ENCODE results near the gene TNPO3. TPM values are rescaled to one million over a fixed set of nuclear protein-coding genes. Genes with fewer than 3 reads are reported as not detected.

The TNPO3 gene
- total and polyA plus RNA-seq, 10 of the 15 experiments (the other 5 are each of a cell fraction or from before 2014, with no cell fraction given) = 17.6 to 91.8 (median 65.9) TPM

DNA sequence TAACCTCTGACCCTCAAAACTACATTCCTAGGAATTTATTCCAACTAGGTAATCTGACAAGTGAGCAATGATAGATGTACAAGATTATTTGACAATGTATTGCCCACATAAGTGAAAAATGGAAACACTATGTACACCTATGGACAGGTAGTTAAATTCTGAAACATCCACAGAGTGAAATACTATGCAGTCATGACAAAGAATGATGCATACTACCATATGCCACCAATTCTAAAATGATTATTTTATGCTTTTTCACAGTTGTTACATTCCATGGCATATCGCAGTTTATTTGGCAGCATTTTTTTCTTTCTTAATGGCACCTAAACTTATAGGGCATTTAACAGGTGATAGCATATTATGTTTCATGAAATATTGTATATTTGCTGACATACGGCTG, 20.1 kb upstream of the TNPO3 start:
- no peak overlapping the region for H3K9ac ChIP-seq (ENCODE audit: control insufficient read depth, insufficient read depth, low read length)
- intact Hi-C loops (cut with micrococcal nuclease; ENCODE audit: unreplicated experiment) = no loop called here
- in situ Hi-C loops (cut with MboI) = no loop called here
- no peak for ATAC-seq
- ChIA-PET RAD21 (ENCODE audit: unreplicated experiment) (interaction anchor here (1.4 to 2.0 kb wide), 2 partner anchors 10 to 95 kb away, joined by 4 to 7 read pairs; no protein-coding TSS in a partner anchor), POLR2A (interaction anchor here (0.8 kb wide), 1 partner anchor 10 kb away, joined by 3 read pairs; no protein-coding TSS in a partner anchor), SMC1A (ENCODE audit: uncharacterized antibody, unreplicated experiment) (no interaction called here), CTCF (no interaction called here)
- 96% methylated on average over 2 of the region's 2 CpGs for WGBS (ENCODE audit: insufficient coverage, insufficient replicate concordance, low lambda C conversion rate, missing lambda C conversion rate)
- DNase-seq (ENCODE audit: low read depth, low spot score) = no peak
- no TSS peak for BruUV-seq (replicated peaks)
- FAIRE-seq = no peak
- no peaks in the 10 kb centered on the region for H3K36me3 ChIP-seq (ENCODE audit: control insufficient read depth in 2 of 2, insufficient read depth in 2 of 2, low read length in 1 of 2)
- no peaks in the 10 kb centered on the region for H3K79me2 ChIP-seq (ENCODE audit: control insufficient read depth, insufficient read depth, low read length)
- no peaks in the 10 kb centered on the region for H3K27me3 ChIP-seq (replicated peaks in 1 of 2; ENCODE audit: control insufficient read depth in 2 of 2, insufficient read depth in 2 of 2, low read length in 1 of 2)
- no peak overlapping the region for H3K4me2 ChIP-seq (ENCODE audit: control insufficient read depth, insufficient read depth)
- H3K4me3 ChIP-seq = no peak overlapping the region
- H3K4me1 ChIP-seq (ENCODE audit: control insufficient read depth, insufficient read depth, low read length) = peaks cover 22% of the 10 kb centered on the region
- no peaks in the 10 kb centered on the region; the same call in 1 of the 3 replicates for H3K9me3 ChIP-seq (replicated peaks; ENCODE audit: control insufficient read depth, insufficient read depth, low read length)
- H3K27ac ChIP-seq (ENCODE audit: control insufficient read depth, insufficient read depth) = no peak overlapping the region
- no peak overlapping the region for H2AFZ ChIP-seq (ENCODE audit: control insufficient read depth, low read depth, low read length)
- H4K20me1 ChIP-seq (ENCODE audit: control insufficient read depth, insufficient read depth) = no peaks in the 10 kb centered on the region
- TF ChIP-seq TCF3 (IDR thresholded peaks at IDR 0.05; ENCODE audit: borderline replicate concordance, insufficient read depth, low read depth, low read length) = no peak
- no peak for TF ChIP-seq TBL1XR1 (IDR thresholded peaks at IDR 0.05; ENCODE audit: low read depth, low read length)
- no peak for TF ChIP-seq NFIC (IDR thresholded peaks at IDR 0.05; ENCODE audit: low read depth, low read length)
- no peak for TF ChIP-seq GATAD2B (conservative IDR thresholded peaks at IDR 0.05; ENCODE audit: low read depth)
- TF ChIP-seq, protein P1, sequence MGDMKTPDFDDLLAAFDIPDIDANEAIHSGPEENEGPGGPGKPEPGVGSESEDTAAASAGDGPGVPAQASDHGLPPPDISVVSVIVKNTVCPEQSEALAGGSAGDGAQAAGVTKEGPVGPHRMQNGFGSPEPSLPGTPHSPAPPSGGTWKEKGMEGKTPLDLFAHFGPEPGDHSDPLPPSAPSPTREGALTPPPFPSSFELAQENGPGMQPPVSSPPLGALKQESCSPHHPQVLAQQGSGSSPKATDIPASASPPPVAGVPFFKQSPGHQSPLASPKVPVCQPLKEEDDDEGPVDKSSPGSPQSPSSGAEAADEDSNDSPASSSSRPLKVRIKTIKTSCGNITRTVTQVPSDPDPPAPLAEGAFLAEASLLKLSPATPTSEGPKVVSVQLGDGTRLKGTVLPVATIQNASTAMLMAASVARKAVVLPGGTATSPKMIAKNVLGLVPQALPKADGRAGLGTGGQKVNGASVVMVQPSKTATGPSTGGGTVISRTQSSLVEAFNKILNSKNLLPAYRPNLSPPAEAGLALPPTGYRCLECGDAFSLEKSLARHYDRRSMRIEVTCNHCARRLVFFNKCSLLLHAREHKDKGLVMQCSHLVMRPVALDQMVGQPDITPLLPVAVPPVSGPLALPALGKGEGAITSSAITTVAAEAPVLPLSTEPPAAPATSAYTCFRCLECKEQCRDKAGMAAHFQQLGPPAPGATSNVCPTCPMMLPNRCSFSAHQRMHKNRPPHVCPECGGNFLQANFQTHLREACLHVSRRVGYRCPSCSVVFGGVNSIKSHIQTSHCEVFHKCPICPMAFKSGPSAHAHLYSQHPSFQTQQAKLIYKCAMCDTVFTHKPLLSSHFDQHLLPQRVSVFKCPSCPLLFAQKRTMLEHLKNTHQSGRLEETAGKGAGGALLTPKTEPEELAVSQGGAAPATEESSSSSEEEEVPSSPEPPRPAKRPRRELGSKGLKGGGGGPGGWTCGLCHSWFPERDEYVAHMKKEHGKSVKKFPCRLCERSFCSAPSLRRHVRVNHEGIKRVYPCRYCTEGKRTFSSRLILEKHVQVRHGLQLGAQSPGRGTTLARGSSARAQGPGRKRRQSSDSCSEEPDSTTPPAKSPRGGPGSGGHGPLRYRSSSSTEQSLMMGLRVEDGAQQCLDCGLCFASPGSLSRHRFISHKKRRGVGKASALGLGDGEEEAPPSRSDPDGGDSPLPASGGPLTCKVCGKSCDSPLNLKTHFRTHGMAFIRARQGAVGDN (IDR thresholded peaks at IDR 0.05) = no peak
- TF ChIP-seq, protein P2, sequence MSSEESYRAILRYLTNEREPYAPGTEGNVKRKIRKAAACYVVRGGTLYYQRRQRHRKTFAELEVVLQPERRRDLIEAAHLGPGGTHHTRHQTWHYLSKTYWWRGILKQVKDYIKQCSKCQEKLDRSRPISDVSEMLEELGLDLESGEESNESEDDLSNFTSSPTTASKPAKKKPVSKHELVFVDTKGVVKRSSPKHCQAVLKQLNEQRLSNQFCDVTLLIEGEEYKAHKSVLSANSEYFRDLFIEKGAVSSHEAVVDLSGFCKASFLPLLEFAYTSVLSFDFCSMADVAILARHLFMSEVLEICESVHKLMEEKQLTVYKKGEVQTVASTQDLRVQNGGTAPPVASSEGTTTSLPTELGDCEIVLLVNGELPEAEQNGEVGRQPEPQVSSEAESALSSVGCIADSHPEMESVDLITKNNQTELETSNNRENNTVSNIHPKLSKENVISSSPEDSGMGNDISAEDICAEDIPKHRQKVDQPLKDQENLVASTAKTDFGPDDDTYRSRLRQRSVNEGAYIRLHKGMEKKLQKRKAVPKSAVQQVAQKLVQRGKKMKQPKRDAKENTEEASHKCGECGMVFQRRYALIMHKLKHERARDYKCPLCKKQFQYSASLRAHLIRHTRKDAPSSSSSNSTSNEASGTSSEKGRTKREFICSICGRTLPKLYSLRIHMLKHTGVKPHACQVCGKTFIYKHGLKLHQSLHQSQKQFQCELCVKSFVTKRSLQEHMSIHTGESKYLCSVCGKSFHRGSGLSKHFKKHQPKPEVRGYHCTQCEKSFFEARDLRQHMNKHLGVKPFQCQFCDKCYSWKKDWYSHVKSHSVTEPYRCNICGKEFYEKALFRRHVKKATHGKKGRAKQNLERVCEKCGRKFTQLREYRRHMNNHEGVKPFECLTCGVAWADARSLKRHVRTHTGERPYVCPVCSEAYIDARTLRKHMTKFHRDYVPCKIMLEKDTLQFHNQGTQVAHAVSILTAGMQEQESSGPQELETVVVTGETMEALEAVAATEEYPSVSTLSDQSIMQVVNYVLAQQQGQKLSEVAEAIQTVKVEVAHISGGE (CRISPR knock-in tag; IDR thresholded peaks at IDR 0.05) = no peak
- TF ChIP-seq POLR2AphosphoS2 (IDR thresholded peaks at IDR 0.05; ENCODE audit: low read depth, low read length) = no peak
- TF ChIP-seq BRCA1 (IDR thresholded peaks at IDR 0.05; ENCODE audit: low read depth, low read length) = no peak
- TF ChIP-seq, protein P3, sequence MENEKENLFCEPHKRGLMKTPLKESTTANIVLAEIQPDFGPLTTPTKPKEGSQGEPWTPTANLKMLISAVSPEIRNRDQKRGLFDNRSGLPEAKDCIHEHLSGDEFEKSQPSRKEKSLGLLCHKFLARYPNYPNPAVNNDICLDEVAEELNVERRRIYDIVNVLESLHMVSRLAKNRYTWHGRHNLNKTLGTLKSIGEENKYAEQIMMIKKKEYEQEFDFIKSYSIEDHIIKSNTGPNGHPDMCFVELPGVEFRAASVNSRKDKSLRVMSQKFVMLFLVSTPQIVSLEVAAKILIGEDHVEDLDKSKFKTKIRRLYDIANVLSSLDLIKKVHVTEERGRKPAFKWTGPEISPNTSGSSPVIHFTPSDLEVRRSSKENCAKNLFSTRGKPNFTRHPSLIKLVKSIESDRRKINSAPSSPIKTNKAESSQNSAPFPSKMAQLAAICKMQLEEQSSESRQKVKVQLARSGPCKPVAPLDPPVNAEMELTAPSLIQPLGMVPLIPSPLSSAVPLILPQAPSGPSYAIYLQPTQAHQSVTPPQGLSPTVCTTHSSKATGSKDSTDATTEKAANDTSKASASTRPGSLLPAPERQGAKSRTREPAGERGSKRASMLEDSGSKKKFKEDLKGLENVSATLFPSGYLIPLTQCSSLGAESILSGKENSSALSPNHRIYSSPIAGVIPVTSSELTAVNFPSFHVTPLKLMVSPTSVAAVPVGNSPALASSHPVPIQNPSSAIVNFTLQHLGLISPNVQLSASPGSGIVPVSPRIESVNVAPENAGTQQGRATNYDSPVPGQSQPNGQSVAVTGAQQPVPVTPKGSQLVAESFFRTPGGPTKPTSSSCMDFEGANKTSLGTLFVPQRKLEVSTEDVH (IDR thresholded peaks at IDR 0.05; ENCODE audit: low read depth, partially characterized antibody) = no peak
- no peak for TF ChIP-seq FOXM1 (IDR thresholded peaks at IDR 0.05; ENCODE audit: low read depth, low read length)
